Progenitor cell of endocrine pancreas (in vitro differentiated cells): ENCODE results near the gene SCFD1. TPM values are rescaled to one million over a fixed set of nuclear protein-coding genes. Genes with fewer than 3 reads are reported as not detected.

ENCODE experiments used
- DNase-seq: peaks from one replicate; pipeline ENCODE4 v3.0.0; 2021; ENCODE audit warnings: low spot score; ENCODE audit not compliant: unreplicated experiment
- H3K27ac Mint-ChIP-seq: 2 replicates; pipeline ENCODE4 v1.8.0; 2021; ENCODE audit warnings: mild to moderate bottlenecking, moderate library complexity, mixed read lengths
- H3K27me3 Mint-ChIP-seq: 2 replicates; pipeline ENCODE4 v1.8.0; 2021; ENCODE audit warnings: mixed read lengths
- H3K36me3 Mint-ChIP-seq: 2 replicates; pipeline ENCODE4 v1.8.0; 2022; ENCODE audit warnings: mixed read lengths; ENCODE audit not compliant: insufficient read depth
- H3K4me1 Mint-ChIP-seq: 2 replicates; pipeline ENCODE4 v1.8.0; 2021; ENCODE audit warnings: low read depth, mixed read lengths
- H3K4me3 Mint-ChIP-seq: 2 replicates; pipeline ENCODE4 v1.8.0; 2021; ENCODE audit warnings: low read depth, mild to moderate bottlenecking, moderate library complexity, mixed read lengths
- H3K9me3 Mint-ChIP-seq: 2 replicates; pipeline ENCODE4 v1.8.0; 2021; ENCODE audit warnings: low read depth, mixed read lengths
- CTCF ChIP-seq: fragments of 200-600 bp; sonication (generic); IDR thresholded peaks from one replicate; pipeline ENCODE4 v1.5.0; 2021; ENCODE audit warnings: antibody characterized with exemption, mild to moderate bottlenecking; ENCODE audit not compliant: unreplicated experiment
- total RNA-seq: library from RNA; stranded (reverse); gene quantifications from 2 replicates; pipeline ENCODE4 v1.2.1, GENCODE V29; 2021

The SCFD1 gene
- total RNA-seq, 1 donor from 2014 or later, result 97.6 TPM

DNA sequence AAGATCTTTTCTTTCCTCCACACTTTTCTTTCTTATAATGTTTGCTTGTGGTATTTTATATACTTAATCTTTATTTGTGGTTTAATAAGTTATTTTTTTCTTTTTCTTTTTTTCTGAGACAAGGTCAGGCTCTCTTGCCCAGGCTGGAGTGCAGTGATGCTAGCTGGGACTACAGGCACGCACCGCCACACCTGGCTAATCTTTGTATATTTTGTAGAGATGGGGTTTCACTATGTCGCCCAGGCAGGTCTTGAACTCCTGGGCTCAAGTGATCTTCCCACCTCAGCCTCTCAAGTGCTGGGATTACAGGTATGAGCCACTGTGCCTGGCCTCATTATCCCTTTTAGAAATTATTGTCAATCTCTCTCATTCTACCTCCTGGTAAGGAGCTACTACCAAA is 87.1 kb downstream of the SCFD1 start:
- Mint-ChIP-seq H3K9me3 (no peaks in the 10 kb centered on the region), H3K27me3 (no peaks in the 10 kb centered on the region), H3K4me1 (peaks cover 6% of the 10 kb centered on the region), H3K27ac (no peak overlapping the region), H3K36me3 (peaks cover 16% of the 10 kb centered on the region), H3K4me3 (no peak overlapping the region)
- TF ChIP-seq CTCF, result no peak
- DNase-seq, result no peak

DNA sequence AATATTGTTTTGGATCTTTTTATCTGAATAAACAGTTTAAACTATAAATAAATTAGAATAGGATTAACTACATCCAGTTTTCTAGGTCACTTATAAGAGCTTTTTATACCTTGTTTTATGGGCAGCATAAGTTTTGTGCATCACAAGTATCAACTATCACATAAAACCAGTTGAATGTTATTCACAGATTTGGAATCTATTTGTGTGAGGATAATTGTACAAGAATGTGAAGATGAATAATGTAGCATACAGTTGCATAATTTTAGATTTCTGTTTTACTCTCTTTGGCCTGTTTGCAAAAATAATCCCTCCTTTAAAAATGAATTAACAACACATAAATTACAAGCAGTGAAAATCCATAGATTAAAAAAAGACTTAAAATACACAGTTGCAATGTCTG is 88.8 kb downstream of the SCFD1 start:
- H3K9me3 Mint-ChIP-seq, result no peaks in the 10 kb centered on the region
- H3K27ac Mint-ChIP-seq, result no peak overlapping the region
- no peak overlapping the region for H3K4me3 Mint-ChIP-seq
- TF ChIP-seq CTCF, result no peak
- H3K36me3 Mint-ChIP-seq, result peaks cover 11% of the 10 kb centered on the region
- H3K4me1 Mint-ChIP-seq, result peaks cover 6% of the 10 kb centered on the region
- H3K27me3 Mint-ChIP-seq, result no peaks in the 10 kb centered on the region
- no peak for DNase-seq

DNA sequence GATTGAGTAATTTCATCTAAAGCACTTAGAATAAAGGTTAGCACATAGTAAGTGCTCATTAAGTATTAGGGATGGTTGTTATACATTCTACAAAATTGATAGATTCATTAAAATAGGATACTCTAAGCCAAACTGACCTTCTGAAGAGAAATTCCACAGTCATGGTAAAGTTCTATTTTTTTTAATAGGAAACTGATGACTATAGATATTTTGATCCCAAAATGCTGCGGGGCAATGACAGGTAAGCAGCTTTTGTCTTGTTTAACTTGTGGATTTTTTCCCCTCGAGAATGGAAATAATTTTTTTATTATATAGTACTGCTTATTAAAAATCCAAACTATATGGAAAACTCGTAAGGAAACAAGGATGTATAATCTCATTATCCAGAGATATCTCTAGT is 97.0 kb downstream of the SCFD1 start:
- DNase-seq, result no peak
- TF ChIP-seq CTCF, result no peak
- Mint-ChIP-seq H3K4me1 (no peaks in the 10 kb centered on the region), H3K9me3 (no peaks in the 10 kb centered on the region), H3K4me3 (no peak overlapping the region), H3K27ac (no peak overlapping the region), H3K36me3 (peaks cover 16% of the 10 kb centered on the region), H3K27me3 (no peaks in the 10 kb centered on the region)

DNA sequence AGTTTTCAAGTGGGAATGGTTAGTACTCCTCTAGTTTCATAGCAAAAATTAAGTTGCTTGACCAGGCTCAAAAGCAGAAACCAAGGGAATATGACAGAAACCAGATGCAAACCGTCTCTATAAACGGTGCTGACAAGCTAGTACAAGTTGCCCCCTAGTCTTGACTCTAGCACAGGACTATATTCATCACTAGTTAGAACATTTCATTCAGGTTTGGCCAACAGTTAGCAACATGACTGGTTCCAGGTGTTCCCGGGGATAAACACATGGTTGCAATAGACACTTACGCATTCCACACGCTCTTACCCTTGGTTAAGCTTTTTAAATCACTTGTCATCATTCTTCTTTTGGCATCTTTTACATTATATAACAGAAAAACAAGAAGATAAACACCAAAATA is 103.6 kb downstream of the SCFD1 start:
- no peak for TF ChIP-seq CTCF
- no peak for DNase-seq
- Mint-ChIP-seq H3K4me1 (no peaks in the 10 kb centered on the region), H3K27me3 (no peaks in the 10 kb centered on the region), H3K9me3 (peaks cover 3% of the 10 kb centered on the region), H3K36me3 (peaks cover 55% of the 10 kb centered on the region), H3K4me3 (no peak overlapping the region), H3K27ac (no peak overlapping the region)

GRCh38 chr14:30728471-30728870 is 106.4 kb downstream of the SCFD1 start:
- Mint-ChIP-seq H3K27me3 (no peaks in the 10 kb centered on the region), H3K4me1 (peaks cover 4% of the 10 kb centered on the region), H3K27ac (no peak overlapping the region), H3K4me3 (no peak overlapping the region), H3K9me3 (peaks cover 3% of the 10 kb centered on the region), H3K36me3 (peaks cover 54% of the 10 kb centered on the region)
- no peak for DNase-seq
- no peak for TF ChIP-seq CTCF
